ENCODE measurements around the gene ENOPH1.

ENOPH1 gene

DNA sequence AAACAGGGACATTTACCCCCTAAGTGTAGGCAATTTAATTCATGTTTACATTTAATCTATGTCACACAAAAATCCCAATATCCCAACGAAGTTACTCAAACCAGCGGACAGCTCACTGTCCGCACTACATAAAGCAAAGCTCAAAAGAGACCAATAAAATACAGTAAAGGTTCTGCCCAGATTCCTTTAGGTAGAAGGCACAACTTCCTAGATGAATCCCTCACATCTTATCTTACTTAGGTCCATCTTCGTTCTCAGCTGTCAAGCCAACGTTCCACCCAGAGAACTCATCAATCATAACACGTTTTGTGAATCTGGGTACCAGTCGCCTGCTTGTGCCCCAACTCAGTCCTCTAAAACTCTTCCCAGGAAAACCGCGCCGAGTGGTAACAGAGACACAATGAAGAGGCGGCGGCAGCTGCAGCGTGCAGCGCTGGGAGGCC lies 1.8 kb upstream of the ENOPH1 start:
- no peak for DNase-seq (ENCODE audit: low spot score)

DNA sequence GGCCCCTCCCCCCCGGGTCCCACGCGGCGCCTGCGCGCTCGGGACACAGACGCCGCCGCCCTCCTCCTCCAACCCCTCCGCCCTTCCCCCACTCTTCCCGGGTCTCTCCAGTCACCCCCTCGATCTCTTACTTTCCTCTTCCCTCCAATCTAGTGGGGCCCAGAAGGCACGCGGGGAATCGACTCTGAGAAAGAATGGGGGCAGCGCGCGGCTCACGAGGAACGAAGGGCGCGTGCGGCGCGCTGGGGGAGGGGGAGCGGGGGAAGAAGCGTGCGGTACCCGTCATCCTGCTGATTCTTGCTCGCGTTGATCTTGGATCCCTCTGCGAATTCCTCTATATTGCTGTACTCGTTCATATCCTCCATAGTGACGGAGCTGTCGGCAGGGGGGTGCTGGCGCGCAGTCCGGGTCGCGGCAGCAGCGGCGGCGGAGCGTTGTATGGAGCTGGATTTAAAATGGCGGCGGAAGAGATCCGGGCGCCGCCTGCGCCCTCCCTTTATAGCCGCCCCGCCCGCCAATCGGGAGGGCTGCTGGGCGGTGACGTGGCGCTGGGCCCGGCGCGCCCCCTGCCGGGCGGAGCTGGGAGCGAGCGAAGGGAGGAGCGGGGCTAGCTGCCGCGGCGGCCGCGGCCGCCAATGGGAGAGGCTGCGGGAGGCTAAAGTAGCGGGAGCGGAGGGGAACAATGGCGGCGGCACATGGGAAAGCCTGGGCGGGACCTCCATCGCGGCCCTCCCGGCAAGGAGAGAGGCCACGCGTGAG lies 1.2 kb upstream of the ENOPH1 start:
- DNase-seq (ENCODE audit: low spot score) = peak; percentile 95

DNA sequence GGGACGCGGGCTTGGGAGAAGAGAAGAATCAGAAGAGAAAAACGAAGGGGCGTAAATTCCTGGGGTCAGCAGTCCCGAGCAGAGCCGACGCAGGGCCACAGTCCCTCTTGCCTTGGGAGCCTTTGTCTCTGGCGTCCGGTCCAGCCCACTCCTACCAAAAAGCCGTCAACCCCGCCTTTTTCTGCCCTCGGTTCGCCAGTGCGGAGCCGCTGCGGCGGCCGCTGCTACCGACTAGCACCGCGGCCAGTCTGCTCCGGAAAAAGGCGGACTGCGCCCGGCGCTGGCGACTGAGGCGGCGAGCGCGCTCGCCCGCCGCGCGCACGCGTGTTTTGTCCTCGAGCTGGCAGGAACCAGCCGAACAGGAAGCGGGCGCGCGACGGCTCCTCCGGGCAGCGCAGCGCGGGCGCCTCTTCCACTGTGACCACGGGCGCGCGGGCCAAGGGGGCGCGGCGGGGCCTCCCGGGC lies 630 bp upstream of the ENOPH1 start:
- DNase-seq (ENCODE audit: low spot score) = no peak

DNA sequence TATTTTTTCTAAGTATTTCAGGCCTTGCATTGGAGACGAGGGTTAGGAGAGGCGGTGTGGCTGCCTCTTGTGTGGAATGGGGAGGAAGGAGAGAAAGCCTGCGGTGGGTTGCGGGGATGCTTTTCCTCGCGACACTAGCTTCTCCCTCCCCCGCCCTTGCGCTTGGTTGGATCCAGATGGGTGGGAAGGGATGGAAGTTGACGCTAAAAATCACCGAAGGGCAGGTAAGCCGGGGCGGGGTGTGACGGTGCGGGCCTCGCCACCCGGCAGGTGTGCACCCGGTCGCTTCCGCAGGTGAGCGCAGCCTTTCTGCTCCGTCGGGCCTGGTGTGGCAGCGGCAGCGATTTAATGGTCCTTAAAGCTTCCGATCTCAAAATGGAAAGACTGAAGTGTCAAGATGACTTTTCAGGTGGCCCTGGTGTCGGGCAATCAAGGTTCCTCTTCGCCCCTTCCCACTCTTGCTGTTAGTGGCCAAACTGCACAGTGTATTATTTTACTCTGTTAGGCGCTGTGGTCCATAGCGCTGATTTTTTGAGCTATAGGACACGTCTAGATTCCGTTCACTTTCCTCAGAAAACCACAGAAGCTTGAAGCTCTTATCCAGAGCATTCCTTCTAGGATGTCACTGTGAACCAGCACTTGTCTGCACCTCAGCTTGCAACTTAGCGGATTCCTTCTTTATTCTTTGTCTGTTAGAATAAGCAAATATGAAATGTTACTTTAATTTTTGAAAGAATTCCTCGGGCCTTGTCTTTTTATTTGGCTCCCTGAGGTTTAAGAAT lies 765 bp downstream of the ENOPH1 start:
- peak; percentile 10 for DNase-seq (ENCODE audit: low spot score)

DNA sequence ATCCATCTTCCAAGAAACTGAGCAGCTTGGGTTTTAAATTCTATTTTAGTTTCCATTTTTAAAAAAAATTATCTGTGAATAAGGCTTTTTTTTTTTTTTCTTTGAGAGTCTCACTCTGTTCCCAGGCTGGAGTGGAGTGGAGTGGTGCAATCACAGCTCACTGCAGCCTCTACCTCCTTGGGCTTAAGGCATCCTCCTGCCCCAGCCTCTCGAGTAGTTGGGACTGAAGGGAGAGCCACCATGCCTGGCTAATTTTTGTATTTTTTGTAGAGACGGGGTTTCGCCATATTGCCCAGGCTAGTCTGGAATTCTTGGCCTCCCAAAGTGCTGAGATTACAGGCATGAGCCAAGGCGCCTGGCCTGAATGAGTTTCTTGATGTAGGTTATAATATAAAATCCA lies 1.4 kb downstream of the ENOPH1 start:
- no peak for DNase-seq (ENCODE audit: low spot score)

DNA sequence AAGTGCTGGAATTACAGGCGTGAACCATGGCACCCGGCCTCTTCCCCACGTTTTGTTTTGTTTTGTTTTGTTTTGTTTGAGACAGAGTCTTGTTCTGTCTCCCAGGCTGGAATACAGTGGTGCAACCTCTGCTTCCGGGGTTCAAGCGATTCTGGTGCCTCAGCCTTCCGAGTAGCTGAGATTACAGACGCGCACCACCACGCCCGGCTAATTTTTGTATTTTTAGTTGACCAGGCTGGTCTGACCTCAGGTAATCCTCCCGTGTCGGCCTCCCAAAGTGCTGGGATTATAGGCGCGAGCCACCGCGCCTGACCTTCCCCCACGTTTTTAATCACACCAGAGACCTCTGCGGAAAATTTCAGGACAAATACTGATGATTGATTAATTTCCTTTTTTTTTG lies 2.2 kb downstream of the ENOPH1 start:
- DNase-seq (ENCODE audit: low spot score) = no peak

GRCh38 chr4:82433791-82434190 lies 3.4 kb downstream of the ENOPH1 start:
- no peak for DNase-seq (ENCODE audit: low spot score)

DNA sequence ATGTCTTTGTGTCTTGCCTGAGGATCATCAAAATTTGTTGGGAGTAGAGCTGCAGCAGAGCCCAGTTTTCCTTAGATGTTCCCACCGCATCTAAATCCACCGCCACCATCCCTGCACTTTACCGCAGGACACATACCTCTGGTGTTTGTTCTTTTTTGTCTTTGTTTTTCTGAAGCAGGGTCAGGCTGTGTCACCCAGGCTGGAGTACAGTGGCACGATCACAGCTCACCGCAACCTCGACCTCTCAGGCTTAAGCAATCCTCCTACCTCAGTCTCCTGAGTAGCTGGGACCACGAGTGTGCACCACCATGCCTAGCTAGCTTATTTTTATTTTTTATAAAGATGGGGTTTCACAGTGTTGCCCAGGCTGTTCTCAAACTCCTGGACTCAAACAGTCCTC lies 4.6 kb downstream of the ENOPH1 start:
- DNase-seq (ENCODE audit: low spot score) = no peak

- no peak for DNase-seq (ENCODE audit: low spot score)
Observed at GRCh38 chr4:82436130-82436529, 5.7 kb downstream of the ENOPH1 start.

GRCh38 chr4:82436780-82437179 lies 6.4 kb downstream of the ENOPH1 start:
- DNase-seq (ENCODE audit: low spot score) = no peak

GRCh38 chr4:82437285-82438005 lies 7.1 kb downstream of the ENOPH1 start:
- no peak for DNase-seq (ENCODE audit: low spot score)

DNA sequence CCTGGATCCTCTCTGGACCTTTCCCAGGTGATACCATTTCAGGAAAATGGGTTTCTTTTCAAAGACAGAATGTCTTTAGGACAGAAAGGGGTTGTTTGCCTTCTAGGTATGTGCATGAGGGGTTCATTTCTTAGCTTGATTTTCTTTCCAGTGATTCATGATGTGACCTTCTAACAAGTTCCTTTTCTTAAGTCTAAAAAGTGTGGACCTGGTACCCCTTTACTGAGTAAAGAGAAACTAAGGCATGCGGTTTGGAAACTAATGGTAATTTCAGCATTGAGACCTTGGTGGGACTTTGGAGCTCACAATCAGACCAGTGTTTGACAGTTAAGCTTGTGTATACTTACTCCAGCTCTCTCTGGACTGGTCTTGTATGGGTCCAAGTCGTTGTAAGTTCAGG lies 8.7 kb downstream of the ENOPH1 start:
- no peak for DNase-seq (ENCODE audit: low spot score)

DNA sequence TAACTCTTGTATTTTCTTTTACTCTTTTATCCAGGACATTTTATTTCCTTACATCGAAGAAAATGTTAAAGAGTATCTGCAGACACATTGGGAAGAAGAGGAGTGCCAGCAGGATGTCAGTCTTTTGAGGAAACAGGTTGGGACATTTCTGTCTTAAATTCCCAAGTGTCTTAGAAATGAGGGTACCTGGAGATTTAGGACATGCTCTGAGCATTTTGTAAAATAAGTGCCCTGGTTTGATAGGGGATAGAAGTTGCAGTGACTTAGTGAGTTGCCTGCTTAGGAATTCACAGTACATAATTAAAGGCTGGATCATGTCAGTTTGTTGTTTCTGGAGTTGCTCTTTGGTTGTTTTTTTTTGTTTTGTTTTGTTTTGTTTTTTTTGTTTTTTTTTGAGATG lies 17.5 kb downstream of the ENOPH1 start:
- DNase-seq (ENCODE audit: low spot score) = no peak

DNA sequence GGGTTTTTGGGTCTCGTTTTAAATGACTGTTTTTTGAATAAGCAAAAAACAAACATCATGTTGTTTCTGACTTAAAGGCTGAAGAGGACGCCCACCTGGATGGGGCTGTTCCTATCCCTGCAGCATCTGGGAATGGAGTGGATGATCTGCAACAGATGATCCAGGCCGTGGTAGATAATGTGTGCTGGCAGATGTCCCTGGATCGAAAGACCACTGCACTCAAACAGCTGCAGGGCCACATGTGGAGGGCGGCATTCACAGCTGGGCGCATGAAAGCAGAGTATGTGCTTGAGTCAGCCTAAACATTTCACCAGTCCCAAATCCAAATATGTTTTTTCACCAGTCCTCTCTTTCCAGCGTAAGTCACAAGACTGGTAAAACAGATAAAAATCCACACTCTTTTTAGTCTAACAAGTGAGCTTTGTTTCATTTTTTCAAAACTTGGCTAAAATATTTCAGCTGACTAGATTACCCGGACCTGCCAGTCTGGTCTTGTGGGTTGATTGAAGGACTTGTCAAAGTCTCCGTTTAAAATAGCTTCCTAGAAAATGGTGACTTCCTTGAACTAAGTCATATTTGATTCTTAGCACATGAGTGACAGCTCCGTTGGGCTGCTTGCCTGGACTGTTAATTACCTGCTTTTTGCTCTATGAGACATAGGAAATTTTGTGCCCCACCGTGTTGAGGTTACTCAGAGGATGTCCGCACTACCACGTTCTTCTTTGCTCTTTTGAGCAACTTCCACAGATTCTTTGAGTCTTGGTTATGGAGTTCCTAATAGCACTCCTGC lies 20.8 kb downstream of the ENOPH1 start:
- no peak for DNase-seq (ENCODE audit: low spot score)

GRCh38 chr4:82452026-82452425 lies 21.6 kb downstream of the ENOPH1 start:
- no peak for DNase-seq (ENCODE audit: low spot score)

GRCh38 chr4:82457266-82457665 lies 26.9 kb downstream of the ENOPH1 start:
- DNase-seq (ENCODE audit: low spot score) = no peak

GRCh38 chr4:82458729-82459128 lies 28.3 kb downstream of the ENOPH1 start:
- DNase-seq (ENCODE audit: low spot score) = no peak

DNA sequence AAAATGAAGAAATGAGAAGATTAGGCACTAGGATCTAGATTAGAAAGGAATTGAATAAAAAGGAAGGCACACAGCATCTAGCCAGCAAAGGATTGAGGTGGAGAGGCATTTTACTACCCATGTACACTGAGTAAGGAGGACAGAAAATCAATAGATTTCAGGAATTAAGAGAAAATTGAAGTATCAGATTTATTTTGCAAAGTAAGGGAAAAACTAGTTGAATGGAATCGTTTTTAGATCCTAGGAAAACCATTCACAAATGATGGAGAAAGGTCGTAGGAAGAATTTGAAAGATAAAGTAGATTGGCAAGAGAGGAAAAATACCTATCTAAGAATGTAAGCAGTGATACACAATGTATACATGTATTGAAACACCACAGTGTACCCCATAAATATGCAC lies 31.3 kb downstream of the ENOPH1 start:
- DNase-seq (ENCODE audit: low spot score) = no peak

DNA sequence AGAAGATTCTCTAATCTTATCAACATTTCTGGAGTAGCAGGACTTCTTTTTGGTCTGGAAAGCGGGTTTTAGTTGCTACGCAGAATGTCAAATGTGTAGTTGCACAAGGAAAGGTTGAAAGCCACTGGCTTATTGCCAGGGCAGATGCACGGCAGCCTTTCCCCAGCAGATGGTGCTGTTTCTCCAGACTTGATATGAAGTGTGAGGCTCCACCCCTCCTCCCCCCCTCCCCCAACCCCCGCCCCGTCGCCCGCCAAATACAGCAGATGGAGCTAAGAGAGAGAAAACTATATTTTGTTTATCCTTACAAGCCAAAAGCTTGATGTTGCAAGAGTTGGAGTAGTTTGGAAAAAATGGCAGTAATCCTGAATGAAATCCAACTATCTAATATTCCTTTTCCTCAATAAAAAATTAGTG lies 32.0 kb downstream of the ENOPH1 start:
- peak; percentile 93 for DNase-seq (ENCODE audit: low spot score)

- no peak for DNase-seq (ENCODE audit: low spot score)
Observed at GRCh38 chr4:82463221-82463620, 32.8 kb downstream of the ENOPH1 start.

- DNase-seq (ENCODE audit: low spot score) = no peak
Observed at GRCh38 chr4:82467471-82467870, 37.1 kb downstream of the ENOPH1 start.

DNA sequence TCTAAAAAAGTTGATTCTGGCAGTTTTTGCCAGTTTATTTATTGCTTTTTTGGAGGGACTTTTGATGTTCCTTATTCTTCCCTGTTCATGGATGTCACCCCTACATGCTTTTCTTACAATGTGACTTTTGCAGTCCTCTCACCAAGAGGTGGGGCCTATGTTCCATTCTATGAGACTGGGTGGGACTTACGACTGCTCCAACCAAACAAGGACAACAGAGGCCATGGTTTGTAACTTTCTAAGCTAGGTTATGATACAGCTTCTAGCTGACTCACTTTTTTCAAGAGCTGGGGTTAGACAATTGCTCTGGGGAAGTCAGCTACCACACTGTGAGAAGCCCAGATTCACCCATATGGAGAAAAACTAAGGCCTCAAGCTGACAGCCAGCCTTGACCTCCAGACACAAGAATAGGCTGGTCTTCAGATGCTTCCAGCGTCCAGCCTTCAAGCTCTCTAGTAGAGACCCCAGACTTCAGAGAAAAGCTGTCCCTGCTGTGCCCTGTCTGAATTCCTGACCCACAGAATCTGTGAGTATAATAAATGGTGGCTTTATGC lies 39.5 kb downstream of the ENOPH1 start:
- peak; percentile 66 for DNase-seq (ENCODE audit: low spot score)

Data from AG08395 (cell line).